G401.6 (cell line): ENCODE measurements around the gene METTL8.

Experiments used
- FAIRE-seq: peaks from 2 replicates; lab custom pipeline; 2012; peaks lifted over from hg19 to GRCh38; lab: Jason Lieb, UNC

The METTL8 gene

DNA sequence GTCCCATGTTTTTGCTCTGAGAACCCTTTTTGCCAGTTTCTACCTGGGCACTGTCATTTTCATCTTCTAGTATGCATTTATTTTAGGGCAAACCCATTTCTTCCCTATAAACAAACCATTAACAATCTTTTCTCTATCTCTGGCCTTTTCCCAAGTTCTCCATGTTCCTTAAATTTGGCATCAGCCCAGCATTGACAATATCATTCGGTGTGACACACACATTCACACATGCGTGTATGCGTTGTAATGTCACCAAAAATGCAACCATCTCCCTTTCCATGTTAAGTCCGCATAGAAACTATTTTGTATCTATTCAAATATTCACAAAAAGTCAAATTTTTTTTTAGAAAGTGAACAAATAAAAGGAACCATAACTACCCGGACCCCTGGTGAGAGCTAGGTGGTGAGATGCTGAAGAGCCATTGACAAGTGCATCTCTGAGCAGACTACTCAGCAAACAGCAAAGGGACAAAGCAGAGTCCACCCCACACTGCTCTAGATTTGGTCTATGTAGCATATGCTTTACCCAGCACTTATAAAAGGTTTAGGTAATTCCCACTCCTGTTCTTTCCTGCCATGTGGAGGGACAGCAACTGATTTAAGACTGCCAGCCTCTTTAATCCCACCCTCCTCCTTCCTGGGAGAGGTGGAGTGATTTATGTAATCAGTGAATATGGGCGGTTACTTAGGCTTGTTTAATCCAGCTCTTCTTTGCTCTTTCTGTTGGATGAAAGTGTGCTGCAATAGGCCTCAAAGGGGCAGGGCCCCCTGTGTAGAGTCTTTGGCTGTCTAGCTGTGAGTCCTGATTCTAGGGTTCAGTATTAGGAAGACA, 124.1 kb downstream of the METTL8 start:
- FAIRE-seq = no peak

DNA sequence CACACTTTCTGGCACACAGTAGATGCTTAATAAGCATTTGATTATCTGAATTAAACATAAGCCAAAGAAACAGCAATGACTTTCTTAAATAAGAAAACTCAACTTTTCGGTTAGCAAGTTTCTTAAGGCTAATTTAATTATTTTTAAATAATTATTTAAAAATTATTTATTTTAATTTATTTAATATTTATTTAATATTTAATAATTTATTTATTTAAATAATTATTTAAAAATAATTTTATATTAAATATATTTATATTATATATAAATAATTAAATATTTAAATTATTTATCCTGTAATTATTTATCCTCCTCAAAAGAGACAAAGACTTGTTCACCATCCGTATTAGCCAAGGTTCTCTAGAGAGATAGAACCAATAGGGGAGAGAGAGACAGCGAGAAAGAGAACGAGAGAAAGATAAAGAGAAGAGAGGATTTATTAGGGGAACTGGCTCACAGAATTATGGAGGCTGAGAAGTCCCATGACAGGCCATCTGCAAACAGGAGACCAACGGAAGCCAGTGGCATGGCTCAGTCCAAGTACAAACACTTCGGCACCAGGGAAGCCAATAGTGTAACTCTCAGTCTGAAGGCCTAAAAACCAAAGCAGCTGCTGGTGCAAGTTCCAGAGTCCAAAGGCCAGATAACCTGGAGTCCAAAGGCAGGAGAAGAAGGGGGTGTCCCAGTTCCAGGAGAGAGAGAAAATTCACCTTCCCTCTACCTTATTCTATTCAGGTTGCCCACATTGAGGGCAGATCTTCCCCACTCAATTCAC, 125.3 kb downstream of the METTL8 start:
- peak; percentile 97 for FAIRE-seq

DNA sequence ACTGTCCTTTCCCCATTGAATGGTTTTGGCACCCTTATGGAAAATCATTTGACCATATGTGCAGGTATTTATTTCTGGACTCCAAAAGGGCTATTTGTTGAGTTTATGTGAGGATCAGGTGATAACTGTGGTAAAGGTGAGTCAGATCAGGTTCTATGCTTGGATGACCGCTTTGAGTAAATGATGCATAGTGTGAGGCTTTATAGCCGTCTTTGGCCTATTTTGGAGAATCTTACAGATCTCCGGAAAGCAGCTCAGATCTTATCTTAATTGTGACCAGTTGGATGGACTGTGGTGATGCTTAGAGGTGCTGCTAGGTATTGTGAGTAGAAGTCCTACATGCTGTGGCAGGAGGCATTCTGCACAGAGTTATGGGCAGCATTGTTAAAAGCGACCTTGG, 126.2 kb downstream of the METTL8 start:
- FAIRE-seq = no peak

DNA sequence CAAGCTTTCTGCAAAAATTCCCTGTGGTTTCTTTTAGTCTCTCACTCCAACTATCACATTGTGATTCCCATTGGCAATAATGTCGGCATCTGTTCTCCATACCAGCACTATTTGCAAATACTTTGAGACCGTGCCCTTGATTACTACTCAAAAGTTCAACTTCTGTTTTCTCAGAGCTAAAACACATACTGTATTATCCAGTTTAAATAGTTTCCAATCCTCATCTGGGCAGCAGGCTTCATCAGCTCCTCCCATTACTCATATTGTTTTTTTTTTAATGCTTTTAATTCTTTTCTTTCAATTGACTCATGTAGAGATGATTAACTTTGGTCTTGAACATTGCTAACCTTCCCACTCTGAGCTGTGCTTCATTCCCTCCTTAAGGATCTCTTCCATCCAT, 135.8 kb downstream of the METTL8 start:
- FAIRE-seq = no peak

DNA sequence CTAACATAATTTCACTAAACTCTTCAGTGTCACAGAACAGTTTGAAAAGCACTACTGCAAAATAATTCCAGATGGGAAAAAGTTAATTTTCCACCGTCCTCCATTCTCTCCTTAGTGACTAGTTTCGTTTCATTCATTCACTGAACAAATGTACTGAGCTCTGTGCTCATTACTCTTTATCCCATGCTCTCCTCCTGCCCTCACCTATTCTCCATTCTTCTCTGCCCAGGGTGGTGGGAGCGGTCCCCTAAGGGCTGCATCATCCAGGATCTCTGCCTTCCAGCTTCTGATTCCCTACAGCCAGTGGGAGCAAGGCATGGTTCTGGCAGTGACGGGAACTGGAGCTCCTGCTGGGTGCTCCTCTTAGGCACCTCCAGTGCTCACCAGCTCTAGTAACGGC, 139.2 kb downstream of the METTL8 start:
- FAIRE-seq = no peak

DNA sequence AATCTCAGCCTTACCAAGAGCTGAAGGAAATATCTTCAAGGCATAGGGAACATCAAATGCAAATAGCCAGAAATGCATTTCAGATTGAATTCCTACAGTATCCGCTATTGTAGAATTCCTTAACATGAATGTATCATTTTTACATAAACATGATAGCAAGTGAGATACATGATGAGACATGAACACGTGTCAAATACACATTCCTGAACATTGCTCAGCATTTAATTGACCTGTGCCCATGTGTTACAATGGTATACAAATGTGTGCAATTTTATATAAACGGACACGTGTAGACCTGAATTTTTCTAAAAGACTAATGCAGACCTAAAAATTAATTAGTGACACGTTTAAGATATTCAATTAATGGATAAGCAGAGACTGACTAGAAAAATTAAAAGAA, 140.1 kb downstream of the METTL8 start:
- no peak for FAIRE-seq

DNA sequence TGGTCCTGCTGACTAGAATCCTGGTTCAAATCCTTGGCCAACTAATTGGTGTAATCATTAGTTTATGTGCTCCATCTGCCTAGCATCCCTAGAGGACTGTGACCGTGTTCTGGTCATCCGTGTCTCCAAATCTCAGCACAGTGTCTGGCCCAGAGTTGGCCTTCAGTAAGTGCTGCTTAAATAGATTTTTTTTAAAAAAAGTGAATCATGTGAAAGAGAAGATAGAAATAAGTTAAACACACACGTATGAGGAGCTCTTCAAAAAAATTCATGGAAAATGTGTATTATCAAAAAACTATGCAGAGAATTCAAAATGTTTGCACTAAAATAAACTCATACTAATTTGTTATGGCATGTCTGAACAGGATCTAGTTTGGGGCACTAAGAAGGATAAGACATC, 143.8 kb downstream of the METTL8 start:
- FAIRE-seq = no peak

DNA sequence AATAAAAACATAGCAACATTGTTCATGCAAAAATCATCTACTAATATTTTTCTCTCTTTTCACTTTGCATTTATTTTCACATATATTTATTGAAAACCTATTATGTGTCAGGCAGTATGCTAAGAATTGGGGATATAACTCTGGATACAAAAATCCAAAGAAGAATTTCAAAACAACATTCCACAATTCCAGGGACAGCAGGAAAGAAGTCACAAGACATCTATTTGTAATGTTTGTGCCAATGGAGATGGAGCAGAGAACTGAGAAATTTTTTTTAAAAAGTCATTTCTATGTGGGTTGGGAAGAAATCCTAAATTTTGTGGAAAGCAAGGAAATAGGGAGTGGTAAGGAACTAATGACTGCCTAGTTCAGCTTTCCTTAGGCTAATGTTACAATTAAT, 144.5 kb downstream of the METTL8 start:
- FAIRE-seq = no peak

DNA sequence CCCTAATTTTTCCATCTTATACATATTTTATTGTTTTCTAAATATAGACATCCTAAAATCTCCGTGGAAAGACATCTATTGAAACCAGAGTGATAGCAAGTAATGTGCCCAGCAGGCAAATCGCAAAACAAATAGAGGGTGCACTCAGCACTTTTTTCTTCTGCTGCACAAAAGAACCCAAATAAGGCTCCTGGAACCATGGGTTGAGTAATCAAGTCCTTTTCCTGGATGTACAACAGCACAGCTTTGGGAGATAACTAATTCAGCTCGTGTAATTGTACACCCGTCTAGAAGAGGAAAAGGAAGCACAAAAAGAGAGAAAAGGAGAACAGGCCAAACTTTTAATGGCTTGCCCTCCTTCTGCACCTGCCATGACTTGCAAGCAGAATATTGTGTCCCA, 146.2 kb downstream of the METTL8 start:
- no peak for FAIRE-seq

DNA sequence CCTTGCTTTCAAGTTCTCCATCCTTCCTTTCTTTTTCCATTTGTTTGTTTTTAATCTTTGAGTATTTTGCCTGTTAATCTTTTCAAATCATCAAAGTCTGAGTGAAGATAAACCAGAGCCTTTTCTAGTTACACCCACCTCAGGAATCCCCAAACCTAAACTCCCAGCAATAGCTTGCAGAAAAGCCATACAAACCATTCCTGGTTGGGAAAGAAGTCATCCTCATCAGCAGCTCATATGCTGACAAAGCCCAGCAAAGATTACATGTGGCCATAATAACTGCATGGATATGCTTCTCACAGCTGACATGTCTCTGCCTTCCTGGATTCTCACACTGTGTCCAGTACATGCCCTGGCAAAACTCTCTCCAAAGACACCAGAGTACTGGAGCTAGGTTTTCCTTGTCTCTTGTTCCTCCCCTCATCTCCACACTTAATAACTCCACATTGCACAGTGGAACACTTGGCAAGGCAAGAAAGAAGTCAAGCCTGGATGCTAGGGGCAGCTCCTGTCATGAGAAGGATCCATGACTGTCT, 146.7 kb downstream of the METTL8 start:
- FAIRE-seq = no peak

DNA sequence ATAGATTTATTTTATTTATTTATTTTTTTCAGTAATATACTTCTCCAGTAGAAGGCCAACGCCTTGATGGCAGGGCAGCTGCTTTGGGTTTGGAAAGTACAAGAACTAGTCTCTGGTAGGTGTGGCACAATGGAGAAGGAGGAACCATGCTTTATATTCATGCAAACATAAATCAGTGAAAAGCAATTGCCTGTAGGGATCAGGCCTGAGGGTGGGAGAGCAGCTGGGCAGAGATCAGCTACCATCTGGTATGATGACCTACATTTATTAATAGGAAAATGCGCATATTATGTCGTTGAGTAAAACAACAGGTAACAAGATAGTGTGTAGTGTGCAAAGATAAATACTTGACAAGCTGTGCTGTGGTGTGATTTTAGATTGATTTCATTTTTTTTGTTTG, 152.7 kb downstream of the METTL8 start:
- FAIRE-seq = no peak

DNA sequence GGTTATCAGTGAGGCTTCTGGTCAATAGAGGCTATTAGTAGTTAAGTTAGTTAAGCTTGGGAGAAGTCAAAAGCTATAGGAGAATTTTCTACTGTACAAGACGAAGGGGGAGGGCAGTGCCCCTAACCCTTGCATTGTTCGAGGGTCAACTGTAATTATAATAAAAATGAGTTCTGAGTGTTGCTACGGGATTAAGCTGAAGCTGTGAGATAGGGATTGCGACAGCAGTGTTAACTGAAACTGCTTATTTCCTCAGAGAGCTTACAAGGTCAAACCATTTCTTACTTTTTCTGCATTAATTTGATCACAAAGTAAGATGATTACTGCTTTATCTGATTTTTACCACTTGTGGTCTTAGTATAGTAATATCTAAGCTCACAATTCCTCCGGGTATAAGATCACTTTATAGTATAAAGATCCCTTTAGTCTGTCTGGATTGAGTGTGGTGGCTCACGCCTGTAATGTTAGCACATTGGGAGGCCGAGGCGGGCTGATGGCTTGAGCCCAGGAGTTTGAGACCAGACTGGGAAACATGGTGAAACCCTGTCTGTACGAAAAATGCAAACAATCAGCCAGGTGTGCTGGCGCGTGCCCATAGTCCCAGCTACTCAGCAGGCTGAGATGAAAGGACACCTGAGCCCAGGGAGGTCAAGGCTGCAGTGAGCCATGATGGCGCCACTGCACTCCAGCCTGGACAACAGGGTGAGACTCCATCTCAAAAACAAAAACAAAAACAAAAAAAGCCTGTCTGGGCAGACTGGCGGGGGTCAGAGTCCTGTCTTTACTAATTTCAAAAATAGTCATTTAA, 153.6 kb downstream of the METTL8 start:
- no peak for FAIRE-seq

DNA sequence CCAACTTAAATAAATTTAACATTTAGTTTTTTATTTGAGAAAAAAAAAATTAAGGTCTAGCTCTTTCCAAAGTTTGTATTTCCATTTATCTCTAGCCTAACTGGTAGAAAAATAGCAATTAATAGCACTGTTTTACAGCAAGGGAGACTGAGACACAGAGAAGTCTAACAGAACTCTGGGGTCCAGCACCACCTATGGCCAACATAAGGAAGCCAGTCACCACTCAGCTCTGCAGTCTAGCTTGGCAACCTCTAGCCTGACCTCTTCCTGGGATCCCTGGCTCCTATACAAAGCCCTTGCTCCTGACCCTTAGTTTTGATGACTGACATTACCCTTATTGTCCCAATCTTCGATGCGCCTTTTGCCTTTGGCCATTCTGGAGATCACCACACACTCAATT, 159.0 kb downstream of the METTL8 start:
- FAIRE-seq = no peak

DNA sequence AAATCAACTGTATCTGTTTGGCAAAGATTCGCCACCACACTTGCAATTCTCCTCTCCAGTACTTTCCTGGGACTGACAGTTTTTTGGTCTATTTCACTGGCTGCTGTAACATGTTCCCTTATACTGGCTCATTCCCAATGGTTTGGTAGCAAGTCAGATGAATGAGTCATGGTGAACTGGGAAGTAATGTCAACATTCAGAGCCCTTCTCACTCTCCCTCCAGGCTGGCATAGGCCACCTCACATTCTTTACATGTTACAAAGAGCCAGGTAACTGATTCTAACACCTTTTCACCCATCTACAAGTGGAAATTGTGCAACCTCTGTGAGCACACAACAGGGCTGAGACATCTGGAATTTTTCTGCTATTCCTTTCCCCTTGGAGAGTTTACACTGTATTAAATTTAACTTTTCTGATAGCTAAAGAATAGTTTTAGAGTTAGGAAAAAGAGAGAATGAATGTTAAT, 161.8 kb downstream of the METTL8 start:
- no peak for FAIRE-seq

DNA sequence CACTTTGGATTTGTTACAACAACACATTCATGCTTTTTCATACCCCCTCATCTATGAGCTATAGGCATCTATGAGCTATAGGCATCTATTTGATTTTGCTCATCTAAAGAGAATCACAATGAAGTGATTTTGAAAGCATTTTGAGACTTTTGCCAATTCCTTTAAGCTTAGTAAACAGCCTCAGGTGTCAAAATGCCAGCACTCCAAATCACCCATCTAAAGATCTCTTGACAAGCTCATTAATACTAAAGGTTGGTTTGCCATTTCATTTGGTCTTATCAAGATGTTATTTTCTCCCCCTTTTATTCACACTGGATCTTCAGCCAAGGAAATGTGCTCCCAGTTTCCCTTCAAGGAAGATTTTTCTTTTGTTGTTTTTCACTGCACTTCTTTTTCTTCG, 162.4 kb downstream of the METTL8 start:
- no peak for FAIRE-seq

DNA sequence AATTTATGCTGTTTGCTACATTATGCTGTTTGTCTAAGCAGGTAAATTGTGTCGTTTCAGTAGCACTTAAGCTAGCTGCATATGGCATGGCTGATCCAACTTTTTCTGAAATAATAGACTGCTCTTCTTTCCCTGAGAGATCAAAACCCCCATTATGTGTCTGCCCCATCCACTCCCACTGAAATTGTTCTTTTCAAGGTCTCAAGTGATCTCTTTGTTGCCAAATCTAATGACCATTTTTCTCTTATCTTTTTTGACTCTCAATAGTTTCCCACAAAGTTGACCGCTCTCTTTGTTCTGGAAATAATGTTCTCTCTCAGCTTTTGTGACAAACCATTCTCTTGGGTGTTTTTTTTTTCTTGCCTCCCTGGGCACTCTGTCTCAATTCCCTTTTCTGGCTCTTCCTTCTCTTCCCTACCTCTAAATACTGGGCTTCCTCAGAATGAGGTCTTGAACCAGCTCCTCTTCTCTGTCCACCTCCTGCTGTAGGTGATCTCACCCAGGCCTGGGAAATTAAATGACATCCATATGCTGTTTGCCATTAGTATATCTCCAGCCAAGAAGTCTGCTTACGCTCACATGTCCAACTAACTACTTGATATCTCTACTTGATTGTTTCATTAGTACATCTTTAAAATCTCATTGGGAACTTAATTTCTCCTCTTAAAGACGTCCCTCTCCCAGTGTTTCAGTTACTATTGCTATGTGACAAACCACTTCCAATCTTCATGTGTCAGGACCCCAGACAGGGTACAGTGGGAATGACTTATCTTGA, 165.7 kb downstream of the METTL8 start:
- FAIRE-seq = no peak
